CD4-positive, alpha-beta T cell treated with Interleukin-2 at 100 ng/mL for 4 hours (primary cell): ENCODE data around the gene RHEX.
"Not testable (repeated sequence)": the region's sequence is repeated elsewhere in the genome, so short reads cannot be mapped to it uniquely, and the experiment has no call there.

Source experiments
- DNase-seq: peaks from one replicate; pipeline ENCODE4 v3.0.0-alpha.2; 2020; ENCODE audit warnings: low spot score

RHEX gene

DNA sequence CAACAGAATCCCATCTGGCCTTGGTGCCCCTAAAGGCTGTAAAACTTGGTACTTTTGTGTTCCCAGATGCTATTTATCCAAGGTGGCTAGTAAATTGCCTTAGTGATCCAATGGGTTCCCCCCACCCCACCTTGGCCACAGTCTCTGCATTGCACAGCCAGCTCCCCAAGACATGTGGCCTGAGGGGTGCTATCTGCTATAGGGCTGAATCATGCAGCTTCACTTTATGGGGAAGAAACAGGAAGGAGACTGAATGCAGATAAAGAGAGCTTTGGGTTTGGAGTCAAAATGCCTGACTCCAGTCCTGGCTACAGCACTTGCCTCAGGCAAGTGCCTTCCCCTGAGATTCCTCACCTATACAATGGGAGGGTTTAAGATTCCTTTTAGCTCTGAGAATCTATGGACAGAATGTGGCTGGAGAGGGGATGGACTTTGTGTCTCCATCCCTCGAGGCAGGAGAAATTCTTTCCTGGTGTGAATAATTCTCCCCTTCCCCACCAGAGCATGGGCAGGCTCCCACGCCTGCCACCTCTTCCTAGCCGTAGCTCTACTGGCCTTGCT lies 6.5 kb downstream of the RHEX start:
- DNase-seq = no peak

DNA sequence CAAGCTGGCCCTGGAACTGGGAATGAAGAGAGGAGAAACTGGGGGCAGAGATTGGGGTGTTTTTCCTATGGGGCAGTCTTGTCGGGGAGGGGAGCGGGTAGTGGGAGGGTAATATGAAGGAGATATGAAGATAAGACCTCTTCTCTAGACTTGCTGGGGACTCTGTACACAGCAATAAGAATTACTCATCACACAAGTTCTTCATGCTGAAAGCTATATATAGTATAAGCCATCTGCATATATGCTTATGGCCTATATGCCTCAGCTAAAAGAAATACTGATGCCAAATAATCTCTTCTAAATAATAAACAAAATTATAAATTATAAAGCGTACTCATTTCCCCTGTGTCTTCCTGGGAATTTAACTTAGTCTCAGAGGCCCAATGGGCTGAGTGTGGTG lies 7.9 kb downstream of the RHEX start:
- DNase-seq = no peak

DNA sequence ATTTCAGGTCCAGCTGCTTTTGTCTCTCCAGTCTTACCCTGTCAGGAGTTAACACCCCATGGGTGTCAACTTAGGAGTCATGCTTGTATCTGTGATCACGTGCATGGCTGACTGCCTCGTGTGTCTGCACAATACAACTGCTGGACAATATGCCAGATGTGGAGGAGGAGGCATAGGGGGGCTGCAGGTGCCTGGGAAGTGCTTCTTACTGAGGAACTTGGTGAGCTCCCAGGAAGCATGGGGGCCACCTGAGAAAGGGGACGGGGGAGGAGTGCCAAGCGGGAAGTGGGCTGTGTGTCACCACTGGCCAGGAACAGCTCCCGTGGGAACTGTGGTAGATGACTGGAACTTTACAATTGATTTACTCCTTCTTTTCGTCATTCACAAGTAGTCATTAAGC lies 9.5 kb downstream of the RHEX start:
- DNase-seq = no peak

DNA sequence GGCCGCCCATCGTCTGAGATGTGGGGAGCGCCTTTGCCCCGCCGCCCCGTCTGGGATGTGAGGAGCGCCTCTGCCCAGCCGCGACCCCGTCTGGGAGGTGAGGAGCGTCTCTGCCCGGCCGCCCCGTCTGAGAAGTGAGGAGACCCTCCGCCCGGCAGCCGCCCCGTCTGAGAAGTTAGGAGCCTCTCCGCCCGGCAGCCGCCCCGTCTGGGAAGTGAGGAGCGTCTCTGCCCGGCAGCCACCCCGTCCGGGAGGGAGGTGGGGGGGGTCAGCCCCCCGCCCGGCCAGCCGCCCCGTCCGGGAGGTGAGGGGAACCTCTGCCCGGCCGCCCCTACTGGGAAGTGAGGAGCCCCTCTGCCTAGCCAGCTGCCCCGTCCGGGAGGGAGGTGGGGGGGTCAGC lies 11.0 kb downstream of the RHEX start:
- DNase-seq = not testable (repeated sequence)

DNA sequence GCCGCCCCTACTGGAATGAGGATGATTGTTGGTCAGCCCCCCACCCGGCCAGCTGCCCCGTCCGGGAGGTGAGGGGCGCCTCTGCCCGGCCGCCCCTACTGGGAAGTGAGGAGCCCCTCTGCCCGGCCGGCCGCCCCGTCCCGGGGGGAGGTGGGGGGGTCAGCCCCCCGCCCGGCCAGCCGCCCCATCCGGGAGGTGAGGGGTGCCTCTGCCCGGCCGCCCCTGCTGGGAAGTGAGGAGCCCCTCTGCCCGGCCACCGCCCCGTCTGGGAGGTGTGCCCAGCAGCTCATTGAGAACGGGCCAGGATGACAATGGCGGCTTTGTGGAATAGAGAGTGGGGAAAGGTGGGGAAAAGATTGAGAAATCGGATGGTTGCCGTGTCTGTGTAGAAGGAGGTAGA lies 11.5 kb downstream of the RHEX start:
- not testable (repeated sequence) for DNase-seq

DNA sequence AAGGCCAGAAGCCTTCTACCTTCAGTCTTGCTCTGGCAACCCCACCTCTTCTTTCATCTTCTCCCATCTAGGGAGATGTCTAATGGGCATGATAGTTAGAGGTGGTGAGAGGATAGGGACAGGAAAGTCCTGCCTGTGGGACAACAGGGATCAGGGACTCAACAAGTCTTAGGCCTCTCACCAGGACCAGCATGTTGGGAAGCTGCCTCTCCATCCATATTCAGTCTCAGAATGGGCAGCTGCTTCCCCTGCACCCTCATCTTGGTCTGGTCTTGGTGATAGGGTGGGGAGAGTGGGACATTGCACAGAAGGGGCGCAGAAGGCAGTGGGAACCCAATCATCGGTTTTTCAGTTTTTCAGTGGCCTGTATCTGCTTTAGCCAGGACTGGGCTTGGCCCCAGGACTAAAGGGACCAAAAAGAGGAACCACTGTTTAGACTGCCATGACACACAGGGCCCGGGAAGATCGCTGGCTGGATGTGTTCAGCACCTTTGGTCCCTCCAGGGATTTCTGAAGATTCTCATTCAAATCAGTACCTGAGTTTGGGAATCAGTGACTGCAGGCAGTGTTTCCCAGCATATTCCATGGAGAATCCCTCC lies 12.7 kb downstream of the RHEX start:
- DNase-seq = no peak

DNA sequence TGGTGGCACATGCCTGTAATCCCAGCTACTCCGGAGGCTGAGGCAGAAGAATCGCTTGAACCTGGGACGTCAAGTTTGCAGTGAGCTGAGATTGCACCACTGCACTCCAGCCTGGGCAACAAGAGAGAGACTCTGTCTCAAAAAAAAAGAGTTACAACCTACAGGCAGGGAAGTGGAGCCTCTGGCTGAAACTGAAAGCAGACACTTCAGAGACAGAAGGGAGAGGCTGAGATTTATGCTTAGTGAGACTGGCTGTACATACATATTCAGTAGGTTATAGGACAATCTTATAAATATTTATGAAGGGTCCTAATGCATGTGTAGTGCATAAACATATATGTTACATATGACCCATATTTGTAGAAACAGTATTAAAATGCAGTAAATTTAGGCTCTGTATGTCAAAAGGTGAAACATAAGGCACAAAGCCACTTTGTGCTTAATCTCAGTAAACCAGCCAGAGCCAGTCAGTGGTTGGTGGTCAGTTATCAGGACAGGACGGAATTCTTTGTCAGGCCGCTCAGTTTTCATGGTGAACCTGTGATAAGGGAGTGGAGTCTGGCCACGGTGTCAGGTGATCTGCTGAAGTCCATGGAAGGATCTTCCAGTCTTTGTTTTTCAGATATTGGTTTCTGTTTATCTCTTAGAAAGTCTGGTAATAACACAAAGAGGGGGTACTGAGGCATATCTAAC lies 13.7 kb downstream of the RHEX start:
- DNase-seq = no peak

DNA sequence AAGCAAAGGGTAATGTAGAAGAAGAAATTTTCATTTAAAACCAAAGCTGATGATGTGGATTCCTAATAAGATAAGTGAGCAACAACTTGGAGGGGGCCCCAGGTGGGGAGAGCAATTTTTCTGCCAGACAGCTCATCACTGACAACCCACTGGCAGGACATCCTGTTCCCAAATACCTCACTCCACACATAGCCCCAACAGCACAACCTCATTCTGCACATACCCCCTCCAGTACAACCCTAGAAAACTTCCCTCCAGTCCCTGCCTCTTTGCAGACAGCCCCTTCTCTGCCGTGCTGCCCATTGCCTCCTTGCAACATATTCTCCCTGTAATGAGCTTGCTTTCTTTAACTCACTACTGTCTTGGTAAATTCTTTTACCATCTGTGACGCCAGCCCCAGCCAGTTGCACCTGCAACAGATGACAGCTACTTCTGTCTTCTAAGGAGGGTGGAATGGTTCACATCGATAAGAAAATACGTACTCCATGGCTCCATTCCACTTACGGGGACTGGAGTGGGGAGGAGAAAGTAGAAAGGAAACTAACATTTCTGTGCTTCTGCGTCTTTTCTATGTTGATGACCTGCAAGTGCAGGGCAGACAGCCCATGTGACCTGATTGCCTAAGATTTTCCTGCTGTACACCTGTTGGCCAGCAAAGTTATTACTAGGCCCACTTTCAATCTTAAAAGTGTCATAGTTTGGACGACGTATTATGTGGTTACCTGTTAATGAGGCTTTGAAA lies 14.7 kb downstream of the RHEX start:
- no peak for DNase-seq

DNA sequence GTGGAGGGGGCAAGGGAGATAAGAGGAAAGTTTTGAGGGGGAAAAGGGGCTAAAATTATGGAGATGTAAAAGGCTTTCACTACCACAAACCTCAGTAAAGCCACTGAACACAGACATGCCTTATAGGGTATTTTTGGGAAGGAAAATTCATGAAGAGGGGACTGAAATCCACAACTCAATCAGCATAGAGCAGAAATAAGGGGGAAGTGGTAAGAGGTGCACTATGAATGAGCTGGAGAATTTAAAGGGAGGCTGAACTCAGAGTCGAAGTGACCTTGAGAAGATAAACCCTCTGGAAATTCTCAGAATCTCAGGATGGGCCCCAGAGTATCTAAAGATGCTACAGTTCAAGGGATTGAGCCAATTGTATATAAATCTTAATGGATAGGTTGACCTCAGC lies 15.3 kb downstream of the RHEX start:
- DNase-seq = no peak

DNA sequence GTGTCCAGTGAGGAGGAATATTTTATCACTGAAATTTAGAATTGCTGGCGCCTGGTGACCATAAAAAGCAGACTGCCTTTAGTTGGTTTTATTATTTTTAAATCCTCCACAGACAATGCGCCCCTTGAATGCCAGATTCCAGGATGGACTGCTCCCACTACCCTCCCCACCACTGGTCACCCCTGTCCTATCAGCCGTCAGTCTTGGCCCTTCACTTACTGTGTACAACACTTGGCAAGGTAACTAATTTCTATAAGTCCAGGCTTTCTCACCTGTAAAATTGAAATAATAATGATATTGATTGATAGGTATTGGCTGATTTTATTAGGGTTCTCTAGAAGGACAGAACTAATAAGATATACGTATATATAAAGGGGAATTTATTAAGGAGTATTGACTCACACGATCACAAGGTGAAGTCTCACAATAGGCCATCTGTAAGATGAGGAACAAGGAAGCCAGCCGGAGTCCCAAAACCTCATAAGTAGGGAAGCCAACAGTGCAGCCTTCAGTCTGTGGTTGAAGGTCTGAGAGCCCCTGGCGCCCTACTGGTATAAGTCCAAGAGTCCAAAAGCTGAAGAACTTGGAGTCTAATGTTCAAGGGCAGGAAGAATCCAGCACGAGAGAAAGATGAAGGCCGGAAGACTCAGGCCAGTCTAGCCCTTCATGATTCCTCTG lies 17.8 kb downstream of the RHEX start:
- no peak for DNase-seq

DNA sequence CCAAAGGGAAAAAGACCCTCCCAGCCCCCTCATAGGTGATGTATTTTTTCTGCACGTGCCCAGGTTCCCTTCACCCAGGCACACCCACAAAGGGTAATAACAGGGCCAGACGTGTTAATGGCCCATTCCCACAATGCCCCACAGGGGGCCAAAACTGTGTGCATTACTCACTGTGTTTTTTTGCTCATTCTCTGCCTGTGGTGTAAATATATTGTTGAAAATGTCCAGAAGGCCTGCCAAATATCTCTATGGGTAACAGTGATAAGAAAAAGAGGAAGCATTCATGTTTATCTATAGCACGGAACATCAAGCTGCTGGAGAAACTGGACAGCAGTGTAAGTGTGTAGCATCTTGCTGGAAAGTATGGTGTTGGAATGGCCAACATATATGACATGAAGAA lies 21.9 kb downstream of the RHEX start:
- DNase-seq = no peak

DNA sequence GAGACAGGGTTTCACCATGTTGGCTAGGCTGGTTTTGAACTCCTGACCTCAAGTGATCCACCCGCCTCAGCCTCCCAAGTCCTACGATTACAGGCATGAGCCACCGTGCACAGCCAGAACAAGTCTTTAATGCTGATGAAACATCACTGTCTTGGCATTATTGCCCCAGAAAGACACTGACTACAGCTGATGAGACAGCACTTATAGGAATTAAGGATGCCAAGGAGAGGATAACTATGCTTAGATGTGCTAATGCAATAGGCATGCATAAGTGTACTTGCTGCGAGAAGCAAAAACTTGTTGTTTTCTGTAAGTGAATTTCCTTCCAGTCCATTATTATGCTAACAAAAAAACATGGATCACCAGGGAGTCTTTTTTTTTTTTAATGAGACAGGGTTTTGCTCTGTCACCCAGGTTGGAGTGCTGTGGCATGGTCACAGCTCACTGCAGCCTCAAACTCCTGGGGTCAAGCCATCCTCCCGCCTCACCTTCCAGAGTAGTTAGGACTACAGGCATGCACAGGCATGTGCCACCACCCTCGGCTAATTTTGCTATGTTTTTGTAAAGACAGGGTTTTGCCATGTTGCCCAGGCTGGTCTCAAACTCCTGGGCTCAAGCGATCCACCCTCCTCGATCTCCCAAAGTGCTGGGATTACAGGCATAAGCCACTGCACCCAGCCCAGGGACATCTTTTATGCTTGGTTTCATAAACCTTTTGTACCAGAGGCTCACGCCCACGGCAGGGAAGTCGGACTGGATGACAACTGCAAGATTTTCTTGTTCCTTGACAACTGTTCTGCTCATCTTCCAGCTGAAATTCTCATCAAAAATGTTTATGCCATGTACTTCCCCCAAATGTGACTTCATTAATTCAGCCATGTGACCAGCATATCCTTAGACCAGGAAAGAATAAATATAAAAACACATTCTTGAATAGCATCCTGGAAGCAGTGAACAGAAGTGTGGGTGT lies 23.1 kb downstream of the RHEX start:
- no peak for DNase-seq

DNA sequence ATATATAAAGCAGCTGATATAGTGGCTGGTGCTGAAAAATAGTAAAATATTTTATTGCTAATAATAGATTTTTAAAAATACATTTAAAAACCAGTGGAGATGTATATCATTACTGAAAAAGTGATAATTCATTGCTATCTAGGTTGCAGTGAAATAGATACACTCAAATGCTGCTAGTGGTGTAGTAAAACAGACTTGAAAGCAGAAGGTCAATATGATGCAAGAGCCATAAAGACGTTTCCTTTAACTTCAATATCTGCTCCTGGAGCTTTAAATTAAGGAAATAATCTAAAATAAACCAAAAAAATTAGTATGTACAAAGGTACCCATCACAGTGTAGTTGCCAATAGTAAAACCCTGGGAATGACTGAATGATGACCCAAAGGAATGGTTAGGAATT lies 26.2 kb downstream of the RHEX start:
- no peak for DNase-seq

DNA sequence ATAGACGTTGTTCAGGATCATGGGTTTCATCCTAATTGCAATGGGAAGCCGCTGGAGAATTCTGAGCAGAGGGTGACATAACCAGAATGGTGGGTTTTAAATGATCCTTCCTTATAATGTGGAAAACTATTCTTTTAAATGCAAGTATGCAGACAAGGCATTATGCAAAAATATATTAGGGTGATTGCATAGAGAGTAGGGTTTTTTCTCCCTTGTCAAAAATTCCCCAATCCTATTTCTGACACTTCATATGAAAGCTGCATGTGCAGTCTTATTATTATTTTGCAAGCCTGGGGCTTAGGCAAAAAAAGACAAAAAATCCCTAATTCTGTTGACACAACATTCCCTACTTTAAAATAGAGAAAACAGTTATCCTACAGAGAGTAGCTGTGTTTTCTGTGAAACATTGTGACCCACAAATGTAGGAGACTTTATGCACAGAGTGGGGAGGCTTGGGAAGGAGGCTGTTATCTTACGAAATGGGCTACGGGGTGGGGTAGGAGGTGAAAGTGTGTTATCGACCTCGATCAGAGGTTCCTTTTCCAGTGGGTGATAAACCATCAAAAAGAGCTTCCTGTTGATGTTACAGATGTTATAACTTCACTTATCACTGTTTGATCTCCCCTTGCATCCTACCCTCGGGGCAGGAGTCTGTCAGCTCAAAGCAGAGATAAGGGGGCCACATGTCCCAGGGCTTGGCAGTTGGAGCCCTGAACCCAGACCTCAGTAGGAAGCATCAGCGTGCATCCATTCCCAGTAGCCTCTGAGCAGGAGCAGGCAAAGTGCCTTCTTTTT lies 27.2 kb downstream of the RHEX start:
- DNase-seq = no peak

DNA sequence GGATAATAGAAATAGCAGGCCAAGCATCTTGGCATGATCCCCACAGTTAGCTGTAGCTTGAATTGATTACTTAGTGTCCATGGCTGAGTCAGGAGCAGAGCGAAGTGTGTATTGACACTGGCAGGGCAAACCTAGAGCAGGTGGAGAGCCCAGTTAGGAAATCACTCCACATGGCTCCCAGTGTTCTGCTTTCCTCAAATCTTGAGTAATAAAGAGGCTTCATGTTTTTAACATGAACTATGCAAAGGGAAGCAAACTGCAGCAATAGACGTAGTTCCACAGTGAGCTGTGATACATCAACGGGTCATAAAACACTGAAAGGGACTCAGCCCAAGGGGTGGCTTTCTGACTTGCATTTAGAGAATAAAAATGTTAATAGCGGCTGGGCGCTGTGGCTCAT lies 28.9 kb downstream of the RHEX start:
- no peak for DNase-seq

DNA sequence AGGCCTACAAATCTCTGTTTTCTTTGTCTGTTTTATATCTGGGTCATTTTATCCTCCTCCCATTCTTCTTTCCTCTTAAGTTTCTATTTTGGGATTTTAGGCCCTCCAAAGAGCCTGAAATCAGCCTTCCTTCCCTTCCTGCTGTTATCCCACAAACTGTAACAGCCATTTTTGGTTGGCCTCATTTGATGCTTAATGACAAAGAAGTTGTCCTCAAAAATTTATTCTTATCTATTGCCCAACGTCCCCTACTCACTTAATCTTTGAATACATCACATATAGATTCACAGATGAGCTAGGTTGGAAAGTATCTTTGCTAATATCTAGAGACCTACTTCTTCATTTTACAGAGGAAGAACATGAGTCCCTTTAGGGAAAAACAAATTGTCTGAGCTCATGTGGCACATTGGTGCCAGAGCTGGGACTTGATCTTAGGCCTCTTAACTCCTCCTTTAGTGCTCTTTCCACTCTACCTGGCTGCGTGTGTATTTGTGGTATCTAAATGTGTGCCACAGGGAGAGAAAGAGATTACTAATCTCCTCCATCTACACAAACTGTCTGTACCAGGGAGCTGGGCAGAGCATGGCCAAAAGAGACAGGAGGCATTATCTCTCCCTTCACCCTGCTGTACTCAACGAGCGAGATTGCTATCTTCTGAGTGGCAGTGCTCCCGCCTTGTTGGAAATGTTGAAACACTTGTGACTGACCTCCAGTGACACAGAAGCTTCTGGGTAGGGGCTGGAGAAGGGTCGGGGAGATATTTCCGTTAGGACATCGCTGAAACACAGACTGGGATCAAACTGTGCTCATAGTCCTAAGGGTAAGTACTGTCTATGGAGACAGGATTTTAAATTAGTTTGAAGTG lies 30.1 kb downstream of the RHEX start:
- no peak for DNase-seq

DNA sequence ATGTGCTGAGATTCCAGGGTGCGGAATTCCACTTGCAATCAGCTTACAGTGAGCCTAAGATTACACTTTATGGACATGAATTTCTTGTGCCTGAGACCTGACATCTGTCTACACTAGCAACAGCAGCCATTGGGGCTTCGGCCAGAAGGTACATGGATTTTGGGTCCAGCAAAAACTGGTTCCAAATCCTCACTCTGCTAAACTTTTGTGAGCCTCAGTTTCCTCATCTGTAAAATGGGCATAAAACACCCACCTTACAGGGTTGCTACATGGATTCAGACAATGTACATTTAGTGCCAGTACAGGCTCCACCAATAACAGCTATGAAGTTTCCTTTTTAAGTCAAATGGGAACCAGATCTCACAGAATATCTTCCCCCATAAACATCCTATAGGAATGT lies 30.8 kb downstream of the RHEX start:
- DNase-seq = no peak

DNA sequence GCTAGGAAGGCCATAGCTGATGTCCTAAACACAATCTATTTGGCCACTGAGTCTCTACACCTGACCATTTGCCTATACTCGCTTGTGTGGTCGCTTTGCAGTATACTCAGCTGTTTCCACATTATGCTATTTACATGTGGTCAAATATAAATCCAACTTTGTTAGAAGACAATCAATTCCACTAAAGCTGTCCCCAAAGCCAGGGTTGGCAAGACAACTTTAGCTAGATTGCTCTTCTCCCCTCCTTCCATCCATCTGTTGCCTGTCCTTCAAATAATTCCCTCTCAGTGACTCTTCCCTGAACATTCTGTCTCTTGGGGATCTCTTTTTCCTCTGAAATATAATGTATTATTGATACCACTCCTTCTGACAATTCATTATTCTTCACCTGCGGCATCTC lies 34.1 kb downstream of the RHEX start:
- no peak for DNase-seq

DNA sequence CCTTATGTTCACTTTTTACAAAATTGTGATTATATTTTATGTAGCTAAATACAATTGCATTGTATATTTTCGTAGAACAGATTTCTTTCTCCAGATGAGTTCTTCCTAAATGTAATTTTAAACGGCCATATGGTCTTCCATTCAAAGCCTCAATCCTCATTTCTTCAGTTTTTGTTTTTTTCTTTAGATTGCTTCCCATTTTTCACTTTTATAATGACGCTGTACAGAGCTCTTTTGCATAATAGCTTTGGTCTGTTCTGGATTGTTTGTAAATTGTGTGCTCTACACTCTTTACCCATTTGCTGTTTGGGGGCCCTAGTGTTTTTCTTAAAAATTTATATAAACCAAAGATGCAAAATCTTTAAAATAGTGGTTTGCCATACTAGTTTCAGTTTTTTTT lies 36.4 kb downstream of the RHEX start:
- no peak for DNase-seq

DNA sequence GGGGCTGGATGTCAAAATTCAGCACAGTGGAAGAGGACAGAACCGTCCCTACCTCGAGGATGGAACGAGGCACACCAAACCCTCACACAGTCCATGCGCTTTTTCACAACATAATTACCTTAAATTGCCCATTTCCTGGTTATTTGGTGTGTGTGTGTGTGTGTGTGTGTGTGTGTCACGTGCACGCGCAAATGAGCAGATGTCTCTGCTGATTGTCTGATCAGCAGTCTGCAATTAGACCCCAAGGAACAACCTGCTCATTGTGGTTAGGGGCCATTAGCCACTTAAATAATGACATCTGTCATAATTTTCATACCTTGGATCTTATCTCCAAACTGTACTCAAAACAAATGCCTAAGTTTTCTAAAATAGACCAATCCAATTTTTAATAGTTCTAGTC lies 41.1 kb downstream of the RHEX start:
- no peak for DNase-seq
